GM19025 (cell line): ENCODE results near the gene UFD1.

Source experiments
- ATAC-seq: cut with Tn5 transposase; IDR thresholded peaks from one replicate; pipeline ENCODE4 v1.9.1; 2021; ENCODE audit warnings: mild to moderate bottlenecking, low read depth, moderate library complexity; ENCODE audit not compliant: unreplicated experiment

The UFD1 gene

GRCh38 chr22:19478901-19479354, at the start of gene UFD1:
TSS of gene UFD1 (minus strand) at chr22:19479193. CDS start at chr22:19479085, 108 bp downstream.
- ATAC-seq, result peak; percentile 52

- no peak for ATAC-seq
Measured at GRCh38 chr22:19527861-19528417, 48.9 kb upstream of the UFD1 start.

GRCh38 chr22:19527321-19527721, 48.3 kb upstream of the UFD1 start:
- ATAC-seq, result no peak

- ATAC-seq, result no peak
Measured at GRCh38 chr22:19526702-19527111, 47.7 kb upstream of the UFD1 start.

GRCh38 chr22:19526076-19526701, 47.2 kb upstream of the UFD1 start:
- no peak for ATAC-seq

- ATAC-seq, result no peak
Measured at GRCh38 chr22:19525666-19526065, 46.7 kb upstream of the UFD1 start.

- ATAC-seq, result no peak
Measured at GRCh38 chr22:19525116-19525660, 46.2 kb upstream of the UFD1 start.

GRCh38 chr22:19524170-19525115, 45.5 kb upstream of the UFD1 start, which contains the start of gene CLDN5:
TSS of gene CLDN5 (minus strand) at chr22:19524410. CDS start at chr22:19524255, 155 bp downstream.
- ATAC-seq, result no peak

GRCh38 chr22:19523240-19524169, 44.5 kb upstream of the UFD1 start:
- ATAC-seq, result no peak

GRCh38 chr22:19522881-19523239, 43.9 kb upstream of the UFD1 start:
- ATAC-seq, result no peak

- ATAC-seq, result no peak
Measured at GRCh38 chr22:19522190-19522880, 43.3 kb upstream of the UFD1 start.

- ATAC-seq, result no peak
Measured at GRCh38 chr22:19520566-19521305, 41.7 kb upstream of the UFD1 start.

GRCh38 chr22:19520007-19520406, 41.0 kb upstream of the UFD1 start:
- ATAC-seq, result no peak

- no peak for ATAC-seq
Measured at GRCh38 chr22:19519041-19519926, 40.3 kb upstream of the UFD1 start.

- ATAC-seq, result no peak
Measured at GRCh38 chr22:19518635-19519034, 39.6 kb upstream of the UFD1 start.

- no peak for ATAC-seq
Measured at GRCh38 chr22:19517919-19518611, 39.1 kb upstream of the UFD1 start.

GRCh38 chr22:19517171-19517500, 38.1 kb upstream of the UFD1 start:
- ATAC-seq, result no peak
